GM19468 (cell line): Measurements from ENCODE around the gene PROX2.

ENCODE experiments used
- ATAC-seq: cut with Tn5 transposase; IDR thresholded peaks from one replicate; pipeline ENCODE4 v1.9.1; 2021; ENCODE audit warnings: mild to moderate bottlenecking, moderate library complexity, moderate number of reproducible peaks; ENCODE audit not compliant: unreplicated experiment; ENCODE audit errors: extremely low read depth

PROX2 gene, protein sequence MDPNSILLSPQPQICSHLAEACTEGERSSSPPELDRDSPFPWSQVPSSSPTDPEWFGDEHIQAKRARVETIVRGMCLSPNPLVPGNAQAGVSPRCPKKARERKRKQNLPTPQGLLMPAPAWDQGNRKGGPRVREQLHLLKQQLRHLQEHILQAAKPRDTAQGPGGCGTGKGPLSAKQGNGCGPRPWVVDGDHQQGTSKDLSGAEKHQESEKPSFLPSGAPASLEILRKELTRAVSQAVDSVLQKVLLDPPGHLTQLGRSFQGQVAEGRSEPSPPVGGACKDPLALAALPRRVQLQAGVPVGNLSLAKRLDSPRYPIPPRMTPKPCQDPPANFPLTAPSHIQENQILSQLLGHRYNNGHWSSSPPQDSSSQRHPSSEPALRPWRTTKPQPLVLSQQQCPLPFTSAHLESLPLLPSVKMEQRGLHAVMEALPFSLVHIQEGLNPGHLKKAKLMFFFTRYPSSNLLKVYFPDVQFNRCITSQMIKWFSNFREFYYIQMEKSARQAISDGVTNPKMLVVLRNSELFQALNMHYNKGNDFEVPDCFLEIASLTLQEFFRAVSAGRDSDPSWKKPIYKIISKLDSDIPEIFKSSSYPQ

DNA sequence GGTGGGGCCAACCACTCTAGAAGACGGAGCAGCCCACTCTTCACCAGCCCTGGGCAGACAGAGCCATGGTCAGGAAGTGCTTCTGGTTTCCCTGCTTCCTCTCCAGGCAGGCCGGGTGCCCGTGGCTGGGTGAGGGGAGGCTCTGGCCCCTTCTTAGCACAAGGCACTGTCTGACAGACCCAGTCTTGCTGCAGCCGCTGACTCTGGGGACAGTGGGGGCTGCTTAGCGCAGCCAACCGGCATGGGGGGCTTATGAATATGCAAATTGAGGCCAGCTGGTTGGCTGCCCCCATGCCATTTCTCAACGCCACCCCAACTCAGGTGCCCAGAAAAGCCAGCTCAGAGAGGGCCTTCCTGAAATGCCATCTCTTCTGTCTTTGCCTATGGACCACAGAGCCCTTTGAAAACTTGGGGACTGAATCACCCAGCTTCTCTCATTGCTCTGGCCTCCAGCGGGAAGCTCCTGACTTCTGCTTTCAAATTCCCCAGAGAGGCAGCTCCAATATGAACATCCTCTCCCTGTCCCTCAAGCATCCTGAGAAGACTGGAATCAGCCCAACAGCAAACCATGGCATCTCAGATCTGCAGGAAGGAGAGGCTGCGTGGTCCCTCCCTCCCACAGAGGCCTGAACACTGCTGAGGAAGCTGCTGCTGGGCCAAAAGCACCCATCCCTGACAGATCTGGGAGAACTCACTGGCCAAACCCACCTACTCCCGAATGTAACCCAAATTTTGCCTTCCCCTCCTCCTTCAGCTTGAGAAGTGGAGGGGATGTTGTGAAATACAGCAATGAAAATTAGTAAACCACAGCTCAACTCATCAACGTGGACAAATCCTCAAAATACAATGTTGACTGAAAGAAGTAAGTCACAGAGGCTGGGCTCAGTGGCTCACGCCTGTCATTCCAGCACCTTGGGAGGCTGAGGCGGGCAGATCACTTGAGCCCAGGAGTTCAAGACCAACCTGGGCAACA, at the start of gene PROX2:
TSS of gene PROX2 (minus strand) at position 205 of the 973 bp plus-strand sequence. CDS start 12,311 bp downstream, outside the sequence.
- no peak for ATAC-seq

DNA sequence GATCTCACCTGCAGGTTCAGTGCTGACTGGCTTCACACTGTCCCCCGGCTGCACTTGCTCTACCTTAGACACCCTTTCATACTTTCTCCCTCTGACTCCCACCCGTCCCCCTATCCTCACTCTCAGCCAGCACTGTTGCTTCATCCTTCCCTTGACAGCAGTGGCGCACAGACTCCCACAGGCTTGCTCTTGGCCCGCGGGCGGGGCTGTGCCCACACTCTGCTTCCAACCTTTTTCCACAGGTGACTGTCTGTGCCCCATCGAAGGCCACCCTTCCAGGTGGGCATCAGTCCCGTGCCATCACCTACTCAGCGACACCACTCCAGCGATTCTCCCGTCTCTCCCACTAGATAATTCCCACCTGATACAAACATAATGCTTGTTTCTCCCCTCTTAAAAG, 48.1 kb upstream of the PROX2 start:
- ATAC-seq: no peak

DNA sequence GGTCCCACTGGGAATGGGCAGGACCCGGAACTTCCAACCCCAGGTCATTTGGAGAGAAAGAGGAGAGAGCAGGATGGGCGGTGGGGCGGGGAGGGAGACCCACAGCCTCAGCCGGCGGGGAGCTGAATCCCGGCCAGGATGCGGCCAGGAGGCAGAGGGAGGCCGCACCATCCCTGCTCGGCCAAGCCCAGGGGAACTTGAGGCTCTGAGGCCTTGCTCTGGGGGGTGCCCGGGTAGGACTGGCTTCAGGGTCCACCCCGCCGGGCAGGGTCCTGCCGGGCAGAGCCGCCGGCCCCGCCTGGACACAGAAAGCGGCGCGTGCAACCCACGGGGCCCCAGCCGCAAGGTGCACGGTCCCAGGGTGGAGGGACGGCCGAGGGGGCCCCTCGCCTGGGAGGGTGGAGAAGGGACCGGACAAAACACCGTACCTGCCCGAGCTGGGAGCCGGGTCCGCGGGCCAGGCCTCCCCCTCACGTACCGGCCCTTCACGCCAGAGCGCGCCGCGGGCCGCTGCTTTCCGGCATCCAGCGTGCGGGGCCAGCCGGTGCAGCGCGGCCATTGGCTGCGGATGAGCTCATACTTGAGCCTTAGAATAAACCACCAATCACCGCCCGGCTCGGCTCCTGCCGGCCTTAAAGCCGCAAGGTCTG, 46.9 kb upstream of the PROX2 start, which contains the start of gene RPS6KL1:
TSS of gene RPS6KL1 (minus strand) at position 509 of the 650 bp plus-strand sequence. CDS start 1,719 bp downstream, outside the sequence.
- no peak for ATAC-seq

DNA sequence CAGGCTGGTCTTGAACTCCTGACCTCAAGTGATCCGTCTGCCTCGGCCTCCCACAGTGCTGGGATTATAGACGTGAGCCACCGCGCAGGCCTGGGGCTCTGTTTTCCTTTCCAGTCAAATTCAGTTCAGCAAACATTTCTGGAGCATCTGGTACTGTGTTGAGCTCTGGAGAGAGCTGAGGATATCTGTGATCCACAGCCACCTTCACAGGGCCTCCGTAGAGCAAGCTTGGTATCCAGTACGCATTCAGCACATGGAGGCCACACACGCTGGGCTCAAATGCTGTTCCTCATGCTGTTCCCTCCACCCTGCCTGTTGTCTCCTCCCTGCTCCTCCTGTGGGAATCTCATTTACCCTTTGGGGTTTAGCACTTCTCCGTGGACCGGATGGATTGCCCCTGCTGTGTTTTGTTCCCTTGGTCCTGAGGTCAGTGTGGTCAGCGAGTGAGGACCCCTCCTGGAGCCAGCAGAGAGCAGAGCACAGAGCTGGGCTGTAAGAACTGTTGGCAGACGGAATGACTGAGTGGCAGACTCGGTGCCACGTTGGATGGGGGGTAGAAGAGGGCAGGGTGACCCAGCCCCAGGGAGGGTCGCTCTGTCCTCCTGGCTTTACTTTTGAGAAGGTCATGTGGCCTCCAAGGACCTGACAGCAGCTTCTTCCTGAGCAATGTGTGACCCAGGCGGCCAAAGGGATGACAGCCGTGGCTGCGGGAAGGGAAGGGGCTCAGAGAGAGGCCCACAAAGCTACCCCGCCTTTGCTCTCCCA, 46.2 kb upstream of the PROX2 start:
- no peak for ATAC-seq

DNA sequence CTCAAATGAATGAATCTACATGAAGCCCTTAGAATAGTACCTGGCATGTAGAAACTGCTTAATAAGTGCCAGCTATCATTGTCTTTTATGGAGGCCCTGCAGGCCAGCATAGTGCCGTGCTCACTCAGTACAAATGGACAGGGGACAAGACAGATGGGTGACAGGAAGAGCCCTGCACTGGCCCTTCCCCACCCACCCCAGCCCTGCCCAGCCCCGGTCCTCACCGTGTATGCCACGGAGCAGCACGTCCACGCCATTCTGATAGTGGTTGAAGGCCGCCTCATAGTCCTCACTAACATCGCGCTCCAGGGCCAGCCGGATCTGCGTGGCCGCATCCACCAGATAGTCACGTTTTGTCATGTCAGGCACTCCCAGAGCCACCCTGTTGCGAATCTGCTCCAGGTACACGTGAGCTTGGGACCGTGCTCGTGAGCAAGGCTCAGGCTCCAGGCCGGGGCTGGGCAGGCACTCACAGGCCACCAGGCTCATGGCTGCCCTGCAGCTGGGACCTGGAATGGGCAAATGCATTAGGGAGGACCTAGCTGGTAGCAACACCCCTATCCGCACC, 45.2 kb upstream of the PROX2 start:
- no peak for ATAC-seq

DNA sequence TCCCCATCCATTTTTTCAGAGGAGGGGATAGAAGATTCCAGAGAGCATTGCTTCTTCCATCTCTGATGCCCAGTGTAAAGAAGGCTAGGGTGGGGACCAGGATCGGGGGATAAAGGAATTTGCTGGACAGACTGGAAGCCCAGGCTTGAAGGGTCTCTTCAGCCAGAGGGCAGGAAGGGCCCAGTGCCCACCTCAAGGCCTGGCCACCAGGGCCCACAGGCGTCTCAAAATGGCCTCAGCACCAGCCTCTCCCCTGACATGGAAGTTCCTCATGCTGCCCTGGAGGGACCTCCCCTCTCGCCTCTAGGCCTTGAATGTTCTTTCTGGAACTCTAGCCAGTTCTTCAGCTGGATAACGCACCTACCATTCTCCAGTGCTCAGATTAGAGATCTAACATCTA, 44.3 kb upstream of the PROX2 start:
- no peak for ATAC-seq

DNA sequence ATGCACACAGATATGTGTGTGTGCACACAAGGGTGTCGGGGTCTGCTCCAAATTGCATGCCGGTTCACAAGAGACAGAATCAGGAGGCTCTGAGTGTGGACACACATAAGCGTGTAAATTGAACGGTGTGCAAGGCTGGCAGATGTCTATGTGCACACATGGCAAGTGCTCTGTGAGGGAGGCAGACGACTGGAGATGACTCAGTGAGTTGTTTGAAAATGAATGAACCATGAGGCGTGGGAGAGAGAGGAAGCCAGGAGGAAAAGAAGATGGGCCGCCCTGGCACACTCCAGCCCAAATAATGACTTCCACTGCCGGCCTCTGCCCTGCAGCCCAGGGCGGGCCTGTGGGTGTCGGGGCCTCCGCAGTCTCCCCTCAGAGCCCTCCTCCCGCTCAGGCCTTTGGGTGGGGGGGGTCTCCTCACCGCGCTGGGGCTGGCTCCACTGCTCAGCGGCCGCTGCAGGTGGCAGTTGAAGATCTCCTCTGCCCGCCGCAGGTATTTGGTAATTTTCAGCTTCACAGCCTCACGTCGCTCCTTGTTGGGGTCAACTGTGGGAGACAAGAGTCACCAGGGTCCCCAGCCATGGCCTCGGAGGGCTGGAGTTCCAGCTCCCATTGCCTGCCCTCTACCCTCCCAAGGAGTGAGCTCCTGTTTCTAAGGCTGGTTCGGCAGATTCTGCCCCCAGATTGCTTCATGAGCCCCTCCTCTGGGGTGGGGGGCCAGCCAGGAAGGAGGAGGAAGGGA, 43.6 kb upstream of the PROX2 start:
- no peak for ATAC-seq

DNA sequence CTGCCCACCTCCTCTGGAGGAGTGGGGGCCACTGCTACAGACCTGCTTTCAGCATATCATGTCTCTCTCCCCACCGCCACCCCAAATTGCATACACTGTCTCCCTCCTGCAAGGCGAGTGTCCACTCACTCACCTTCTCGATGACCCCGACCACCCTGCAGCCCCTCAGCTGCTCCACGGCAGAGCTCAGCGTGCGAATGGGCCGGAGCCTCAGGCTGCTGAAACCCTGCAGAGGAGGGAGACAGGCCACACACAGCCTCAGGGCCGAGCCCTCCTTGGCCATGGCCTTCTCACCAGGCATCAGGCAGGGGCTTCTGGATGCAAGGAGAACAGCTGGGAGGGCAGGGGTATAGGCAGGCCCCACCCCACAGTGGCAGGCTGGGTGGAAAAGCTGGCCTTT, 42.4 kb upstream of the PROX2 start:
- no peak for ATAC-seq

DNA sequence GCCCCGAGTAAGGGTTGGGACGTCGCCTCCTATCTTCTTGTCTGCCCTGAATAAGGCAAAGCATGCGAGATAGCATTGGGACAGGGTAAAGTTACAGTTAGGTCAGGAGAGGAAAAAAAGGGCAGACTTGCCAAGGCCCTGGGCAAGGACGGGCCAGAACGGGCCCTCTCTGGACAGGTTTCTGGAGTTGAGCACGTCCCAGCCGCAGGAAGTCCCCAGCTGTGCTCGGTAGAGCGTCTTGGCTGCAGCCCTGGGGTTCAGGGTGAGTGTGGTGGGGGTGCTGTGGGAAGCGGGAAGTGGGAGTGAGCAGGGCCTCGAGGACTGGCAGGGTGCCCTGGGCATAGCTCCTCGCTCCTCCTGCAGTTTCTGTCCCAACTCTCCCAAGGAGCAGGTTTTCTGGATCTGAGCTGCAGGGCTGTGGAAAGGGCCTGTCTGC, 41.7 kb upstream of the PROX2 start:
- no peak for ATAC-seq

DNA sequence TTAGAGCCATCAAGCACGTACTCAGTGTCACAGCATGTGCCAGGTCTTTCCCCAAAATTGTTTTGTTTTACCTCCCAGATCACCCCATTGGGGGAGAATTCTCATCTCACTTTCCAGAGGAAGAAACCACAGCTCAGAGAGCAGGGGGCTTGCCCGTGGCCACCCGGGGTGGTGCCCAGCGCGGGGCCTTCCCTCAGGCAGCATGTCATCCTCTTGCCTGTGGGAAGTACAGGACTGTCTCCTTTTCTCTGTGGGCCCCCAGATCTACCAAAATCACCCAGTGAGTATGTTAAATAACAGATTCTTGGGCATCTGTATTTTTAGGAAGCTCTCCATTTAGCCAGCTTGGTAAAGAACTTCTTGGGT, 41.2 kb upstream of the PROX2 start:
- no peak for ATAC-seq

DNA sequence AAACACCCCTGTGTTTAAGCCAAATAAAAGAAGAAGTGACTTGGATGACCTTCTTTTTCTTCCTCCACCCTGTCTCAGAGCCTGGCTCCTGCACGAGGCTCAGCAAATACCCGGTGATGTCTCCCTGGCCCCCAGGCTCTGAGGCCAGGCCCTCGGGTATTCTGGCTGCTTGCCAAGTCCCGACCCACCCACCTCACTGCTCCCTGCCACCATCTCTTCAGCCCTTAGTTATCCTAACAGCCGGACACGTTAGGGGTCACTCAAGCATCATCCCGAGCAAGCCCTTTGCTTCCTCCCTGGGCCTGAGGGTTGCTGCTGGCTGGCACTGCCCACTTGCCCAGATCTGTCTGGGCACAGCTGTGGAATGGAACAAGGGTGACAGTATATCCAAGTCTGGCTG, 39.9 kb upstream of the PROX2 start:
- ATAC-seq: no peak

DNA sequence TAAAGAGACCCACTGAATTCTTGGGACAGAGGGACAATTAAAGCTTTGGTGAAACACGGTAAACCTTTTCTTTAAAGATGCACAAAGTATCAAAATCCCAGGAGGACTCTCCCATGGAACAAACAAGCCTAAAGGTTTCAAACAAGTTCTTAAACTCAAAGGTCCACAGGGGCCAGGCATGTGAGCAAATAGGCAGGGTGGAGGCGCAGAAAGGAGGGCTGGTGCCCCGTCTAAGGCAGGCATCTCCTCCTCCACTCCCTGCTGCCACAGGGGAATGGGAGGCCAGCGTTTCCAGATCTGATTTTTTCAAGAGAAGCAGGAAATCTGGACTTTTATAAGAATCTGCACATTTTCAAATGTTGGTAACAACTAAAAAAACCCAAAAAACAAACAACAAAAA, 39.5 kb upstream of the PROX2 start:
- no peak for ATAC-seq

DNA sequence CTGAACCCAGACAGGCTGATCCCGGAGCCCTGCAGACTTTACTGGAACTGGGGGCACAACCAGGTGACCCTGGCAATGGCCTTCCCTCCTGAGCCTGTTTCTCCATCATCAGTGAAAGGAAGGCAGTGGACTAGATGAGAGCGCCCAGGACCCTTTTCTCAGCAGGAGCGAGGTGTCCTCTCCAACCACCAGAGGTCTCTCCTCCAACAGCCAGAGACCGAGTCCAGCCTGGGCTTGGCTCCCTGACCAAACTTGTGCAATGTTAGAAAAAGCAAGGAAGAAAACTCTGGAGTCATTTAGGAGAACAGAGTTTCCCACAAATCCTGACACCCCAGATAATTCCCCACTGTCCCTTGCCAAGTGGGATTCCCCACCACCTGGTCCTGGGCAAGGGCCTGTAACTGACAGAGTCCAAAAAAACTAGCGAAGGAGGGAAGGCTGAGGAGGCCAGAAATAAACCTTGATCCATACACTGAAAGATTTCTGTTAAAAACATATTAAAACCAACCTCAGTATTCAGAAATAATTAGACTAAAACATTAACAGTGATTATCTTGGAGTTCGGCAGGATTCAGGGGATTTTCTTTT, 38.1 kb upstream of the PROX2 start:
- no peak for ATAC-seq

DNA sequence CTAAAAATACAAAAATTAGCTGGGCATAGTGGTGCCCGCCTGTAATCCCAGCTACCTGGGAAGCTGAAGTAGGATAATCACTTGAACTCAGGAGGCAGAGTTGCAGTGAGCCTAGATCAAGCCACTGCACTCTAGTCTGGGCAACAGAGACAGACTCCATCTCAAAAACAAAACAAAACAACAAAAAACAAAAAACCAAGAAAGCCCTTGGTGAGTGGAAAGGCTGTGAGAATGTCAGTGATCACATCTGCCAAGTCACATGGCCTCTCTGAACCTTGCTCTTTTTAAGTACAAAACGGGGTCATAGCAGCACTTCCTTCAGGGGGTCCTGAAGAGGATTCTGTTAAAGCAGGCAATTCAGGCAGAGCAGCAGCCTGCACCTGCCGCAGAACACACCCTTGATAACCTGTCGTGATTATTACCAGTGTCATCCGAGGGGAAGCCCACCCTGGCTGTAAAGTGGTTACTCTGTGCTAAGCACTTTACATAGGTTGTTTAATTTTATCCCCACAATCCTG, 37.5 kb upstream of the PROX2 start:
- no peak for ATAC-seq

DNA sequence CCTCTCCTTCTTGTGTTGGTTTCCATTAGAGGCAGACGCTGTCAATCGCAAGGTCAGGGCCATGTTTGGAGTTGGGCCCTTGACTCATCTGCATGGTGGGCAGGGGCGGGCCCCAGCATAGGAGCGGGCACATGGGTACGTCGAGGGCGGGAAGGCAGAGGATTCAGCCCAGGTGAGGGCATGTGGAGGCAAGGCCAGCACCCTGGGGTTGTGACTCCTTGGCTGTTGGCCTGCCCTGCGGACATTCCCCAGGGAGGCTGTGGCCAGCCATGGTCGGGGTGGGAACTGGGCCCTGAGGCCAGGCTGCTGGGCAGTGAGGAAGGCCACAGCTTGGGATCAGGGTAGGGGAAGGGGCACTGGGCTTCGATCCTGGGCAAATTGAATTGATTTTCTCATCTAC, 36.9 kb upstream of the PROX2 start:
- ATAC-seq: no peak

DNA sequence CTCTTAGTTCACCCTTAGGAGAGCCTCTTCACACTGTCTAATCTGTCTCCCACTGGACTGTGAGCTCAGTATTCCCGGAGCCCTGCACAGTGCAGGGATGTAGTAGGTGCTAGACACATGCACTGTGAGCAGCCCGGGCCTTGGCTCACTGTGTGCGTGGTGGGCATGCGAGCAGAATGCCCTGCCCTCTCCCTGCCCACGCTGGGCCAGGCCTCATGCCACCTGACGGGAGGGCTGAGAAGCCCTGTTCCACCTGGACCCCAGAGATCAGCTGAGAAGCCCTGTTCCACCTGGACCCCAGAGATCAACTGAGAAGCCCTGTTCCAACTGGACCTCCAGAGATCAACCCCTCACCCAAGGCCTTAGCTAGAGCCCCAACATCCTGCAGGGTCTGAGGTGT, 36.2 kb upstream of the PROX2 start:
- ATAC-seq: no peak

DNA sequence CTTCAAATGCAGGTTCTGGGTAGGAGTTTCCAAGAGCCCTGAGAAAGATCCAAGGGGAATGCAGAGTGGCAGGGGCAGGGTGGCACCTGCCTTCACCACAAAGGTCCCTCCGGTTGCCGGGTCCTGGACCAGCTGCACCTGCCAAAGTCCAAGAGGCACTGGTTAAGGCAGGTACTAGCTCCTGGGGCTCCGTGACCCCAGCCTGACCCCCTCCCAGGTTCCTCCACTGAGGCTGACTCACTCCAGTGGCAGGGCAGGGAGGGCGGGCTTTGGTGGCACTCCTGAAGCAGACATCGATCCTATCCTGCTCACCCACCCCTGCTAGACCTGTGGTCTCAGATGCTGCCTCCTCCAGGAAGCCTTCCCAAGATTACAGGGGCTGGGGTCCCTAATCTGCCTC, 35.8 kb upstream of the PROX2 start:
- no peak for ATAC-seq

DNA sequence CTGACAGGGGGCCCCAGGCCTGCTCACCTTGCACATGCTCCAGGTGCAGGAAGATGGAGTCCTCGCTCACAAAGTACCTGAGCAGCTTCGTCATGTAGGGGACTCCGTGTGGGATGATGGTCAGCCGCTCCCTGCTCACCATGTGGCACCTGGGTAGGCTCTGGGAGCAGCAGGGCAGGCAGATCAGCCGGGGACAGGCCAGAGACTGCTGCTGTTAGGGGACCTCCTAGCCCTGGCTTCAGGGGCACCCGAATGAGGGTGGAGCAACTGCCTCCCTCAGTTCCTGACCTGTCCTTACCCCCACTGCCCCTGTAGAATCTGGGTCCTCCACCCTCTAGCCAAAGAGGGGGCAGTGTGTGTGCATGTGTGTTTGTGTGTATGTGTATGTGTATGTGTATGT, 35.3 kb upstream of the PROX2 start:
- ATAC-seq: no peak
